ENCODE measurements around the gene DNAH8. TPM values are rescaled to one million over a fixed set of nuclear protein-coding genes. Genes with fewer than 3 reads are reported as not detected.

The DNAH8 gene
- total and polyA plus RNA-seq, 2 experiments from 2014 or later: 0.03 to 0.15 TPM

GRCh38 chr6:38997128-38997761, 282.1 kb downstream of the DNAH8 start:
- H3K4me2 ChIP-seq: no peak overlapping the region
- H3K4me3 ChIP-seq: no peak overlapping the region
- TF ChIP-seq, protein P1, sequence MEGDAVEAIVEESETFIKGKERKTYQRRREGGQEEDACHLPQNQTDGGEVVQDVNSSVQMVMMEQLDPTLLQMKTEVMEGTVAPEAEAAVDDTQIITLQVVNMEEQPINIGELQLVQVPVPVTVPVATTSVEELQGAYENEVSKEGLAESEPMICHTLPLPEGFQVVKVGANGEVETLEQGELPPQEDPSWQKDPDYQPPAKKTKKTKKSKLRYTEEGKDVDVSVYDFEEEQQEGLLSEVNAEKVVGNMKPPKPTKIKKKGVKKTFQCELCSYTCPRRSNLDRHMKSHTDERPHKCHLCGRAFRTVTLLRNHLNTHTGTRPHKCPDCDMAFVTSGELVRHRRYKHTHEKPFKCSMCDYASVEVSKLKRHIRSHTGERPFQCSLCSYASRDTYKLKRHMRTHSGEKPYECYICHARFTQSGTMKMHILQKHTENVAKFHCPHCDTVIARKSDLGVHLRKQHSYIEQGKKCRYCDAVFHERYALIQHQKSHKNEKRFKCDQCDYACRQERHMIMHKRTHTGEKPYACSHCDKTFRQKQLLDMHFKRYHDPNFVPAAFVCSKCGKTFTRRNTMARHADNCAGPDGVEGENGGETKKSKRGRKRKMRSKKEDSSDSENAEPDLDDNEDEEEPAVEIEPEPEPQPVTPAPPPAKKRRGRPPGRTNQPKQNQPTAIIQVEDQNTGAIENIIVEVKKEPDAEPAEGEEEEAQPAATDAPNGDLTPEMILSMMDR (IDR thresholded peaks at IDR 0.05; ENCODE audit: poor library complexity): peak; percentile 66
- no peak for TF ChIP-seq EZH2 (IDR thresholded peaks at IDR 0.05; ENCODE audit: borderline replicate concordance)
- no peak overlapping the region for H2AFZ ChIP-seq
- 9% methylated on average over 2 of the region's 2 CpGs for WGBS (ENCODE audit: low lambda C conversion rate, missing lambda C conversion rate)
- no peaks in the 10 kb centered on the region for H3K36me3 ChIP-seq (replicated peaks; ENCODE audit: insufficient read depth, low read depth)
- H3K4me1 ChIP-seq (ENCODE audit: insufficient read depth): no peaks in the 10 kb centered on the region
- H3K27me3 ChIP-seq: peaks cover 25% of the 10 kb centered on the region
- no peaks in the 10 kb centered on the region for H3K9me3 ChIP-seq (ENCODE audit: low read depth)
- H4K20me1 ChIP-seq (ENCODE audit: insufficient read depth, poor library complexity, severe bottlenecking): no peaks in the 10 kb centered on the region
- no peaks in the 10 kb centered on the region for H3K79me2 ChIP-seq
- peak; percentile 70 for DNase-seq (ENCODE audit: low spot score)
- no peak overlapping the region for H3K27ac ChIP-seq
- no peaks in the 10 kb centered on the region for H3K9me2 ChIP-seq (replicated peaks; ENCODE audit: insufficient read depth)

- Histone ChIP-seq H3K9me2 (replicated peaks; ENCODE audit: insufficient read depth) (no peaks in the 10 kb centered on the region), H3K4me3 (no peak overlapping the region), H3K4me2 (no peak overlapping the region), H3K79me2 (no peaks in the 10 kb centered on the region), H2AFZ (no peak overlapping the region), H3K36me3 (replicated peaks; ENCODE audit: insufficient read depth, low read depth) (no peaks in the 10 kb centered on the region), H3K9me3 (ENCODE audit: low read depth) (no peaks in the 10 kb centered on the region), H3K27me3 (peaks cover 24% of the 10 kb centered on the region), H3K4me1 (ENCODE audit: insufficient read depth) (no peaks in the 10 kb centered on the region), H3K27ac (no peak overlapping the region), H4K20me1 (ENCODE audit: insufficient read depth, poor library complexity, severe bottlenecking) (no peaks in the 10 kb centered on the region)
- no peak for DNase-seq (ENCODE audit: low spot score)
- 5% methylated on average over 3 of the region's 3 CpGs for WGBS (ENCODE audit: low lambda C conversion rate, missing lambda C conversion rate)
- TF ChIP-seq, protein P1 (IDR thresholded peaks at IDR 0.05; ENCODE audit: poor library complexity): peak; percentile 23
- TF ChIP-seq EZH2 (IDR thresholded peaks at IDR 0.05; ENCODE audit: borderline replicate concordance): no peak
These were observed 288.0 kb downstream of the DNAH8 start for GRCh38 chr6:39003072-39003471.

- Histone ChIP-seq H3K4me1 (ENCODE audit: insufficient read depth) (no peaks in the 10 kb centered on the region), H2AFZ (no peak overlapping the region), H3K4me2 (no peak overlapping the region), H4K20me1 (ENCODE audit: insufficient read depth, poor library complexity, severe bottlenecking) (no peaks in the 10 kb centered on the region), H3K4me3 (no peak overlapping the region), H3K27me3 (peaks cover 24% of the 10 kb centered on the region), H3K79me2 (no peaks in the 10 kb centered on the region), H3K27ac (no peak overlapping the region), H3K9me3 (ENCODE audit: low read depth) (no peaks in the 10 kb centered on the region), H3K36me3 (replicated peaks; ENCODE audit: insufficient read depth, low read depth) (no peaks in the 10 kb centered on the region), H3K9me2 (replicated peaks; ENCODE audit: insufficient read depth) (no peaks in the 10 kb centered on the region)
- TF ChIP-seq EZH2 (IDR thresholded peaks at IDR 0.05; ENCODE audit: borderline replicate concordance) (no peak), EZH2phosphoT487 (IDR thresholded peaks at IDR 0.05; ENCODE audit: low read depth, severe bottlenecking, unreplicated experiment) (no peak)
- TF ChIP-seq, protein P1 (IDR thresholded peaks at IDR 0.05; ENCODE audit: poor library complexity): no peak
- 92% methylated on average over 1 of the region's 1 CpG for WGBS (ENCODE audit: low lambda C conversion rate, missing lambda C conversion rate)
- DNase-seq (ENCODE audit: low spot score): no peak
These were observed 288.4 kb downstream of the DNAH8 start for GRCh38 chr6:39003492-39003891.
